CD4-positive, alpha-beta T cell treated with Interleukin-2 at 100 ng/mL for 4 hours (primary cell): ENCODE results near the gene VPS13D.
"Not testable (repeated sequence)": the region's sequence is repeated elsewhere in the genome, so short reads cannot be mapped to it uniquely, and the experiment has no call there.

Experiments used
- DNase-seq: peaks from one replicate; pipeline ENCODE4 v3.0.0-alpha.2; 2020; ENCODE audit warnings: low spot score

Gene VPS13D

GRCh38 chr1:12287869-12288268 is 58.0 kb downstream of the VPS13D start:
- DNase-seq, result no peak

- DNase-seq, result no peak
These were observed 61.0 kb downstream of the VPS13D start for GRCh38 chr1:12290828-12291227.

- no peak for DNase-seq
These were observed 63.6 kb downstream of the VPS13D start for GRCh38 chr1:12293416-12293815.

GRCh38 chr1:12294076-12294475 is 64.2 kb downstream of the VPS13D start:
- no peak for DNase-seq

GRCh38 chr1:12296016-12296415 is 66.2 kb downstream of the VPS13D start:
- DNase-seq, result no peak

GRCh38 chr1:12296623-12297022 is 66.8 kb downstream of the VPS13D start:
- peak; percentile 5 for DNase-seq

- no peak for DNase-seq
These were observed 70.9 kb downstream of the VPS13D start for GRCh38 chr1:12300706-12301105.

GRCh38 chr1:12301518-12302237 is 71.8 kb downstream of the VPS13D start:
- DNase-seq, result no peak

- no peak for DNase-seq
These were observed 73.1 kb downstream of the VPS13D start for GRCh38 chr1:12302798-12303447.

- DNase-seq, result no peak
These were observed 75.5 kb downstream of the VPS13D start for GRCh38 chr1:12305377-12305776.

GRCh38 chr1:12309783-12310742 is 80.2 kb downstream of the VPS13D start:
- no peak for DNase-seq

- DNase-seq, result peak; percentile 14
These were observed 84.6 kb downstream of the VPS13D start for GRCh38 chr1:12314333-12314903.

- DNase-seq, result no peak
These were observed 85.3 kb downstream of the VPS13D start for GRCh38 chr1:12315146-12315545.

GRCh38 chr1:12316331-12316730 is 86.5 kb downstream of the VPS13D start:
- no peak for DNase-seq

GRCh38 chr1:12320486-12320885 is 90.7 kb downstream of the VPS13D start:
- DNase-seq, result no peak

- no peak for DNase-seq
These were observed 94.6 kb downstream of the VPS13D start for GRCh38 chr1:12324423-12324822.

- DNase-seq, result not testable (repeated sequence)
These were observed 95.1 kb downstream of the VPS13D start for GRCh38 chr1:12324973-12325372.

GRCh38 chr1:12326986-12327385 is 97.2 kb downstream of the VPS13D start:
- no peak for DNase-seq

- DNase-seq, result no peak
These were observed 97.7 kb downstream of the VPS13D start for GRCh38 chr1:12327566-12327965.

GRCh38 chr1:12333036-12333785 is 103.4 kb downstream of the VPS13D start:
- DNase-seq, result no peak

- DNase-seq, result no peak
These were observed 106.0 kb downstream of the VPS13D start for GRCh38 chr1:12335815-12336214.

GRCh38 chr1:12336413-12336812 is 106.6 kb downstream of the VPS13D start:
- no peak for DNase-seq
